HG03095 (cell line): Measurements from ENCODE around the gene GRIK2.

Source experiments
- ATAC-seq: cut with Tn5 transposase; IDR thresholded peaks from one replicate; pipeline ENCODE4 v1.9.1; 2021; ENCODE audit warnings: moderate library complexity; ENCODE audit not compliant: unreplicated experiment

Gene GRIK2

DNA sequence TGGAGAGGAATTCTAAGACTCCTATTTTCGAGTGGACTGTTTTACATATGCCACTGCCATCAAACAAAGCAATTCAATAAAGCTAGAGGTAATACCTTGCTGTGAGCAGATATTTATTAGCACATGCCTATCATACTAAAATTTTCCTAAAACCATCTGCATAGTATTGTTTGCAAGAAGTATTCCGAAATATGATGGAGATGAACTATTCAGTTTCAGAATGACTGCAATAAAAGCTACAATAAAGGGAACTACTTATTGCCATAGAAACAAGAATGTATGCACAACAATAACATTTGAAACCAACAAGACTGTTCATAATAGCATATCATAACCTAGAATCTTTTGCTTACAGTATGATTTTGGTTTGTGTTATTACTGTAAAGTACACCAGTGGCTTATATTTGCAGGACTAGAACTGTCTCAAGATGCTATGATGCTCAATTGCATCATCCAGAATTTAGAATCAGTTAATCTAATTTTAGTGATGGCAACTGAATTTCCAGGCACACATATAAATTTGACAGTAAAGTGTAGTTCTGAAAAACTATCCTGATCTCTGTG lies 144.3 kb downstream of the GRIK2 start:
- ATAC-seq: no peak

DNA sequence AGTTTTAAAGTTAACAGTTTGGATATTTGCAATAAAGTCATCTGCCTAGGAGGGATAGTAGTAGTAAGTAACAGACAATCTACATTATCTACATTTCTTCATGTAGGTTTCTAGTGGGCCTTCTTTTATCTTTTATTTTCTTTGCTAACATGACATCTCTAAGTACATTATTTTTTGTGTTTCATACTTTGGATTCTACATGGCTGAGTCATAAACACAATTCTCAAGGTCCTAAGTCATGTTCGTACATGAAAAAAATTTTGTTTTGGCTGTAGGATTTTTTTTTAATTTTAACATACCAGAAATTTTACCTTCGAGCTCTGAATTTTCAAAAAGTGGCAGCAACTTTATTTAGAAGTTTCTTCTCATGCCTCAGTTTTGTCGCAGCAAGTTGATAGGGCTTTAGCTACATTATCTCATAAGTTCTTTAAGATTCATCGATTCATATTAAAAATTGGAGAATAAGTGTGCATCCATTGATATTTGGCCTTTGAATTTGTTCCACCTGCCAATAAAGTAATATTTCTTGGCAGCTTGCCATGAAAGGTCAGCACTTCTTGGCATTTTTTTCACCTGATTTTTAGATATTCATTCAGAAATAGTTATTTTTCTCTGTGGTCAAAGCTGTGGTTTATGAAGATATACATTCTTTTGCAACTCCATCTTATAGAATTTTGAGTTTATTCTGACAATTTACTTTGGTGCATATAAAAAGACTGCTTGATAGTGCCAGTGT lies 146.2 kb downstream of the GRIK2 start:
- no peak for ATAC-seq

DNA sequence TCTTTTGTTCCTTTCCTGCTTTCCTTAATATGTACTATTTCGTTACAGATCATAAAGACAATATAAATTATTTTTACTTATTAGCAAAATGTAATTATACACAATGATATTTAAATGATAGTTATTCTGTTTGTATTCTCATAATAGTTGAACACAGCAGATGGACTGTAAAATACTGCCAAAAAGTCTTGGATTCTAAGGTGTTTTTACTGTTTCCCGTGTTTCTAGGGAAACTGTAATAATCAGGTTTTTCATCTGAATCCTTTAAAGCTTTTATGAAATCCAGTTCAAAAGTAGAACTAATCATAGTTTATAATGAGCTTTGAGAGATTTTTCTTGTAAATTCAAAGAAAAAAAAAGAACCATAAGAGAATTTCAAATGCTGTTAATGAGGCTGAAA lies 148.4 kb downstream of the GRIK2 start:
- no peak for ATAC-seq

DNA sequence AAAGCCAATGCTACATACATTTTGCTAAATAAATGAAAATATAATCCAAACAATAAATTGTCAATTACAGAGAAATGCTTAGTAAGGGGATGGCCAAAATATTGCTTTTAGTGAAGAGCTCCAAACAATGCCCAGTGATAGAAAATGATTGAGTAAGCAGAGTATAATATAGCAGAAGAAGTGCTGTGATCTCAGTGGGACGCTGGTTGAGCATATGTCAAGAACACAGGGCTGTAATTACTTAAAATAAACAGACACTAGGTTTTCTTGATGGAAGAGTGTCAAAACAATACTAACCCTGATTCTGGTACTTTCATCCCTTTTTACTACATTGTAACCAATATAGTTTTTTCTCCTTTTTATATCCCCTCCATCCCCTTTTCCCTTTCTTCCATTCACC lies 150.3 kb downstream of the GRIK2 start:
- no peak for ATAC-seq

DNA sequence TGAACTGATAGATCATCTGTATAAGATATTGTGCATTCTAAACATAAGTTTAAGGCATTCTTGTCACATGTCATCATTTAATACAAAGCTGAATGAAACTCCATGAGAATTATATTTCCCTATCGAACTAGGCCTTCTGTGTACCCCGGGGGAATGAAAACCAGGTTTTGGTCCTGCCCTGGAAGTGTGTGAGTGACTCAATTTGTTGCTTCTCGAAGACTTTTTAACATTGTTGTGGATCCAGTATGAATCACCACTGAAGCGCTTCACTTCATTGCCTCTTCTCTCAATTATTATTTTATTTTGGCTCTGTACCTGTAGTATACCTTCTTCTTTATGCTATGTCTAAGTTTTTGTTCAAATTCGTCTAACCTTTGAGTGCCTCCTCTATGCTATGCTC lies 150.8 kb downstream of the GRIK2 start:
- no peak for ATAC-seq

DNA sequence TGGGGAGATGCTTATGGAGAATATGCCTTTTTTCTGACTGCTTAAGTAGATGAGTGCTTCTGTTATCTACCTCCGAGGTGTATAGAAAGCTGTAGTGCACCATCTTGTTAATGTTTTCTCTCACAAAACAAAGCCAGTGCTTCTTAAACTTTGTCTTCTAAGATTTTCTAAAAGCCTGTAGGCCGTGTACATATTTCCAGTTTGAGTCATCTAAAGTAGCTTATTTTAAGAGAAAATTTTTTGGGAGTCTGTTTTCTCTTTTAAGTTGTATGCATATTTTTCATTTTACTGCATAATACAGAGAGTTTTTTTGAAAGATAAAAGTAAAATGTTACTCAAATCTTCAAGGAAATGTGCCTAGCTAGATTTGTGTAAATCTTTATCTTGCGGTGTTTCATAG lies 151.7 kb downstream of the GRIK2 start:
- ATAC-seq: no peak

DNA sequence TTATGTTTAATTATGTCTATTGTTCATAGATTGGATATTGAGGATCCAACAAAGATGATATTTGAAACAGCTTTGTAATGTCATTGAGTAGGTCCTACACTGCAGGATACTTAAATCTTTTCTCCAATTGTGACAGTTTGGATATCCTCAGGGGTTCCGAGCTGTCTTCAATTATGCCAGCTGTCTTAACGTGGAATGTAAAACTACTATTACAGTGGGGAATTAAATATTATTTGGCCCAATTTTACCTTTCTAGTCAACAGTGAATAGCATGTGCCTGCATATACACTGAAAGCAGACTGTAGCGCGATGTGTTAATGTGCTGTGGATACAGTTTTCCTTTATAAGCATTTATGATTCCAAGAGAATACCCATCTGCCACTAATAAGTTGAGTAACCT lies 156.9 kb downstream of the GRIK2 start:
- no peak for ATAC-seq

DNA sequence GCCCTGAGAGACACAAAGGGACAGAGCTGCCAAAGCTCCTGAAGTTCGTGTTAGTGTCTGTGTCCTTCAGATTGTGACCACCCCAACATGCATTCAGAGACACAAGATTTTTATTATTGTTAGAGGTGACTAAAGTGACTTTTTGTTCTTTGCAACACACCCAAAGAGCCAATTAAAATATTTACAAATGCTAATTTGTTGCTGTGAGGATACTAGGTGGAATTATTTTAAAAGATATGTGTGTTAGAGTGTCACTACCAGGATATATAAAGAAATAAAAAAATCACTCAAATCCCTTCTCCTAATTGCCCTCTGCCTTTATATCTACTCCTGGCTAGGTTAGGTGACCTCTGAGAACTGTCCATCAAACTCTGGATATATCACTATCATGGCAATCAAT lies 160.7 kb downstream of the GRIK2 start:
- ATAC-seq: no peak

DNA sequence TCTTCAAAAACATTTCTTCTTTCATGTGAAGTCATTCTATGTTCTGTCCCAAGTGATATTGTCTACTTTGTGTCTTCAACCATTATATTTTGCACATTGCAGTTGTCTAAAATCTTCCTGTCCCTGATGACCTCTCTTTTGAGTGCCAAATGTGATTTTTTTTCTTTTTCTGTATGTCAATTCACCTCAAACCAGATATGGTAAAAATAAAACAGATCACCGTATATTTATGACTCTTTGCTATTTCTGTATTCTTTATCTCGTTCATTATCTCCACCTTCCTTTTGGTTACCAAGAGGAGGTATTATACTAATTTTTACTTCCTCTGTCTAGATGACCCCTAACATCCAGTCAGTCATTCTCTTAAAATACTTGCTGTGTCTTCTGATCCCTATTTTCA lies 165.2 kb downstream of the GRIK2 start:
- ATAC-seq: no peak

DNA sequence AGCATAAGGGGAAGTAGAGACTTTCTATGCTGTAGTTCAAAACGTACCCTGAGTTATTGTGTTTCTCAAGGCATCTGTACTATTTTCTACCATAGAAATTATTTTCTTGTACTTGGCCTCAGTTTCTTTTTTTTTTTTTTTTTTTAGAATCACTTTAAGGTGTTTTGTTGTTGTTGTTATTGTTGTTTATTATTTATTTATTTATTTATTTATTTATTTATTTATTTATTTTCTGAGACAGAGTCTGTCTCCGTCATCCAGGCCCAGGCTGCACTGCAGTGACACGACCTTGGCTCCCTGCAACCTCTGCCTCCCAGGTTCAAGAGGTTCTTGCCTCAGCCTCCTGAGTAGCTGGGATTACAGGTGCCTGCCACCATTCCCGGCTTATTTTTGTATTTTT lies 179.1 kb downstream of the GRIK2 start:
- ATAC-seq: no peak

DNA sequence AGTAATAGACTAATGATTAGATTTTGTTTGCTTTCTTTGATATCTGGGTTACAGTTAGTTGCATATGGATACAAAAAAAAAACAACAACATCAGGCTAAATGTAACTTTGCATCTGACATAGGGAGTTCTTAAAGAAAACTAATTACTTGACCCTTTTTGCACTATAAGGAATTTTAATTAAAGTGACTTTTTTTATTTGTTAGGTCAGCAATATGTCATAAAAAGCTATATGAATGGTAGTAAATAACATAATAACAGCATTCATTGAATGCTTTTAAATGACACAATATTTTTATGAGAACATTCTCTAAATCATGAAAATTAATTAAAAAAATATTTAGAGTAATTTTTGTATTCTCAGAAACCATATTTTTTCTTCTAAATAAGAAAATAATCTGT lies 183.6 kb downstream of the GRIK2 start:
- ATAC-seq: no peak

DNA sequence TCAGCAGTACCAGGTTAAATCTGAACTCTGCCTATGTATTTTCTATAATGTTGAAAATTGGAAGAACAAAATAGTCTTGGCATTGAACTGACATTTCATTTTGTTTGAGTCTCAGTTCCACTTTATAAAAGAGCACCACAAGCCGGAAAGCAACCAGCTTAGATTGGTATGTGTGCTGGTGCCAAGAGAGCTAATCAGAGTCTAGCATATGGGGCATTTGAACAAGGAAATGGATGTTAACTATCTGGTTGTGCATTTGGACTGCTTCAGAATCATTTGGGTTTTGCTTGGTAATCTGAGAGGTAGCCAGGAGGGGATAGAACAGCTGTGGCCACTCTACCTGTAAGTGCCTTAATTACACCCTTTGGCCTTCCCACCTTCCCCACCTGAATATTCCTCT lies 184.8 kb downstream of the GRIK2 start:
- no peak for ATAC-seq

DNA sequence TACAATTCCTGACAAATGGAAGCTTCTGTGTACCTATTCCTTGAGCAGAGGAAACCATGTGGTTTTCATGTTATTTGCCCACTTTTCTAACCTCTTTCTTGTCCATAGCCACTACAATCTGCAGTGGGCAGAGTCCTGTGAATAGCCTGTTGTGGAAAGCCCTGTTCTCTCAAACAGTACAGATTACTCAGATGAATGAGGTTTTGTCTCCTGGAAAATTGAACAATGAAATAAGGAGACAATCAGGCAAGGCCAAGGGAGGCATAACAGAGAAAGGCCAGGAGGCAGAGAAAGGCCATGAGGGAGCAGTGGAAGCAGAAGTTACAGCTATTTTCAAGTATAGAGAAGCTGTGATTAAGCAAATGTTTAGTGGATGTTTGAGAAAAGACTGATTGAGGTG lies 189.3 kb downstream of the GRIK2 start:
- no peak for ATAC-seq

DNA sequence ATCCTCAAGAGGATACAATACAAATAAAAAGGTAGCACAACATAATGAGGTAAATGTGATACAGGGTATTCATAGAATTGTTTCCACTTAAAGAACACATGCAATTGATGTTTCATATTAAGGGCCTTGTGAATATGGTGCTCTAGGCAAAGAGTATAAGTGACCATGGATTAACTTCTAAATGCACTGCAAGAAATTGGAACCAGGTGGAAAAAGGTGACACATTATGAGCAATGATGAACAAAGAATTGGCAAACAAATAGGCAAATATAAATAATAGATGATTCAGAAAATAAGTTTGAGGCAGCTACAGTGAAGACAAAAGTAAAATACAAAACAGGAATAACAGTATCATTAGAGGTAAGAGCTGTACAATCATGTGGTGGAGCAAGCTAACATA lies 192.0 kb downstream of the GRIK2 start:
- no peak for ATAC-seq

DNA sequence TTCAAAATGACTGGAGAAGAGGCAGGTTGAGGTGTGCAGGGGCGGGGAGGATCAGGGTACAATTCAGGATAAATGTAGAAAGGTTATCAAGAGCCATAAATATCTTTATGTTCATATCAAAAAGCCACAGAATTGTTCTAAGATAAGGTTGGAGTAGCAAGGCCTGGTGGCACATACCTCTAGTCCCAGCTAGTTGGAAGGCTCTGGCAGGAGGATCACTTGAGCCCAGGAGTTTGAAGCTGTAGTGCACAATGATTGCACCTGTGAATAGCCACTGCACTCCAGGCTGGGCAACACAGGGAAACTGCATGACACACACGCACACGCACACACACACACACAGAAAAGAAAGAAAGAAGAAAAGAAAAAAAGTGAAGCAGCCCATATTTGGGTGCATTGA lies 194.8 kb downstream of the GRIK2 start:
- no peak for ATAC-seq

DNA sequence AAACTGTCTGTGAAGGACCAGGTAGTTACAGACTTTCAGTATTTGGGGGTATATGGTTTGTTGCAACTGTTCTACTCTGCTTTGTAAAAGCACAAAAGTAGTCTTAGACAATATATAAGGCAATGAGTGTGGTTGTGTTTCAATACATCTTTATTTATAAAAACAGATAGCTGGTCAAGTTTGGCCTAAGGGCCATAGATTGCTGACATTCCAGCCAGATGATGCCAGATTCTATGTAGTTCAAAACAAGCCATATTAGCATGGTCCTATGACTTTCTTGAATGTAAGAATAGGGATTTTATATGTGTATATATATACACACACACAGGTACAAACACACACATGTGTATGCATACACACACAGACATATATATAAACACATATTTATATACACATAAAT lies 201.8 kb downstream of the GRIK2 start:
- ATAC-seq: no peak

DNA sequence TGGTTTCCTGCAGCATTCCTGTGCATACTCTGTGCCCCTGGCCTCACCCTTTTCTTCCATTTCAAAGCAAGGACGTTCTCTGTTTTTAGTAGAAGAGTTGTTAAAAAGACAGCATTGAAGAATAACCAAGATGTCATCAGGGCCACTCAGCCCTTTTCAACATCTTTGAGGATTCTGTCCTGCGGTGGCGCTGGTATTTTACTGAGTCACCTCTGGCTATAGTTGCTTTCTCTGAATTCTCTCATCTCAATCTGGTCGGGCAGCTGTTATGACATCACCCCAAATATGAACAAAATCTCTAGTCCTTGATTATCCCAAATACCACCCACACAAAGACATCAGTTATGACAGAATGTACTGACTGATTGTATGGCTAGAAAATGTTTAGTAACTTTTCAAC lies 204.2 kb downstream of the GRIK2 start:
- ATAC-seq: no peak

DNA sequence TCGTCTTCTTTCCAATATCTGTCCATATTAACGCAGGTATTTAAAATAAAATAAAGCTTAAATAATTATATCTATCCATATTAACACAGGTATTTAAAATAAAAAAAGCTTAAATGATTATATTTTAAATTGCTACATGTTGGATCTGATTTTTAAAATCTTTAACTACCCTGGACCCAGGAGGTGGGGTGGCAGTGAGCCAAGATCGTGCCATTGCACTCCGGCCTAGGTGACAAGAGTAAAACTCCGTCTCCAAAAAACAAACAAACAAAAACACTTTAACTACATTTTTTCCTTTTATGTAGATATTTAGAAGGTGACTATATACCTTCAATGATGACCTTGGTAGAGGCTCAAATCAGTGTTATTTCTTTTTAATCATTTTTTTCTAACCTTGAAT lies 211.9 kb downstream of the GRIK2 start:
- ATAC-seq: no peak

DNA sequence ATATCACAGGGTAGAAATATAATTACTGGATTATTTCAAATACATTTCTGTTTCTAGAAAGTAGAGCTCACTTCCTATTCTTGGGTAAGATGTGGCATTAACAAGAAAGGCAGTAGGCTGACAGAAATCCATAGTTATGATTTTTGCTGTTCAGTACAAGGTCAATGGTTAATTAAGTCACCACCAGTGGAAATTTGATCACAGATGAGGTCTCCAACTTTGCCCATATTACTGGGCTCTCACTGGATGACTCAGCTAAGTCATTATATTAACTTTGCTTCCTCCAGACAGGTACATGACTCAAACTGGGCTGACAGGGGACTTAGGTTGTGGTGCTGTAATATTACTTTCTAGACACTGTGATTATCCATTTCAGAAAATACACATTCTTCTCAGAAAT lies 212.4 kb downstream of the GRIK2 start:
- no peak for ATAC-seq

DNA sequence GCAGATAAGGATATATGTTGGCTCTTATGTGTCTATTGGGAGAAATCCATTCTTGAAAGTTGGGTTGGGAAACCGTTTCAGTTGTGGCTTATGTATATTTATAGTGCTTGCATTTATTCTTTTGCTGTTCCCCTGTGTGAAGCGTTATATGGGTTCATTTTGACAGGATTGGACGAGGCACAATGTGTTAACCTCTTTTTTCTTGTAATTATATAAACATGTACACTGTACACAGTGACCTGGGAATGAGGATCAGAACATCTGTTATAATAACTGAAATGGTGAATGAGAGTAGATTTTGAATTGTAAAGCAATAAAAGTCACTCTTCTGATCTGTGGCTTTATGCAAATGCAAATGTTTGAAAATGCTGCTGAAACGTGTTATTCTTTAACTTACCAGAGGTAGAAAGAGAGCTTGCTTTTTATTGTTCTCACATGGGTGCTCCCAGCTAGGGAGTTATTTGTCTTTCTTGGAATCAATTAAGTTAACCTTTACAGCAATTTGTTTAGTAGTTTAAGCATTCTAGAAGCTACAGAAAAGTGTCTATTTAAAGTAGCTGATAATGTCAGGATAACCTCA lies 213.7 kb downstream of the GRIK2 start:
- ATAC-seq: no peak

DNA sequence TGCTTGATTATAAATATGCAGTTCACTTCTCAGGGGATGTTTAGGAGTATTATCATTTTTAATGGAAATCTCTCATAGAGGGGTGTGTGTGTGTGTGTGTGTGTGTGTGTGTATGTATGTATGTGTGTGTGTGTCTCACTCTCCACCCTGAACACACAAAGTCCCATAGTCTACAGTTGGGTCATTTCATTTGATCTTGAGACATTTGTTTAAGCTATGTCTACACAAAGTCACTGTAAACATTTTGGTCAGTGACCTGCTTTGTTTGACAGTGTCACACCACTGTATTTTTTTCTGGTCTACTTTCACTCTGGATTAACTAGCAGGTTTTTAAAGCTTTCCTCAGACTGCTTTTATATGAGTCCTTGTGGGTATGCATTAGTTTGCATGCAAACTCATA lies 215.2 kb downstream of the GRIK2 start:
- ATAC-seq: no peak

DNA sequence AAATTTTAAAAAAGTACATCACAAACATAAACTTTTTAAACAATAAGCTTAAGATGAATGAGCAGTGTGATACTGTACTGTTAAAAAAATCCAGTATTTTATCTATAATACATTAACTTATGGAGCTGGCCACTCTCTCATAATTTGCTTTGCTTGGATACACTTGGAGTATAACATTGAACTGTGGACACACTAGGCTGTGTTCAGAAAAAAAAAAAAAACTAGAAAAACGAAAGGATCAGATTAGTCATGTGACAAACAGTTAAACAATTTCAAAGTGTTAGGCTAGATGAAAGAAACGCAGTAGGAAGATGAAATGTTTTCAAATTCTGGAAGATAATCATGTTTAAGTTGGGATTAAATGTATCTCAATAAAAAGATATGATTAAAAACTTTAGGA lies 220.0 kb downstream of the GRIK2 start:
- ATAC-seq: no peak

DNA sequence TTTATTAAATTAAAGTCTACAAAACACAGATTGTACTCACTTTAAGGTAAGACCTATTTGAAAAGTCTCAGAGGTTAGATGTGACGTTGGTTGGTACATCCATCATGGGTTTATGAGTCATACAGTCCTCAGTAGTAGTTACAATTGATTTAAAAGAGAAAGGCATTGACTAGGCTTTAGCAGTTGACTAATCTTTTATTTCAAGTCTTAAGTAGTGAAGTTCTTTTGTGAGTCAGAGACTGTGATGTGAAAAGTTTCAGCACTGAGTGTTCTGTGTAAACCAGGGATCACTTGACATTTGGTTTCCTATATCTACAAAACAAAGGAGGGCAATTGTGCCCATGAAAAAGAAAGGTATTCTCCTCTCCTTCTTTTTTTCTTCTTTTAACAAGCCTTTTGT lies 221.3 kb downstream of the GRIK2 start:
- ATAC-seq: no peak
